NCI-H1417 treated with DMSO at 0.1 percent for 48 hours (cell line): Measurements from ENCODE around the gene CHST13.

Source experiments
- DNase-seq: peaks from one replicate; lab custom pipeline; 2025; lab: John Stamatoyannopoulos, UW

Gene CHST13

GRCh38 chr3:126540951-126541627 is 17.1 kb downstream of the CHST13 start:
- DNase-seq = no peak

DNA sequence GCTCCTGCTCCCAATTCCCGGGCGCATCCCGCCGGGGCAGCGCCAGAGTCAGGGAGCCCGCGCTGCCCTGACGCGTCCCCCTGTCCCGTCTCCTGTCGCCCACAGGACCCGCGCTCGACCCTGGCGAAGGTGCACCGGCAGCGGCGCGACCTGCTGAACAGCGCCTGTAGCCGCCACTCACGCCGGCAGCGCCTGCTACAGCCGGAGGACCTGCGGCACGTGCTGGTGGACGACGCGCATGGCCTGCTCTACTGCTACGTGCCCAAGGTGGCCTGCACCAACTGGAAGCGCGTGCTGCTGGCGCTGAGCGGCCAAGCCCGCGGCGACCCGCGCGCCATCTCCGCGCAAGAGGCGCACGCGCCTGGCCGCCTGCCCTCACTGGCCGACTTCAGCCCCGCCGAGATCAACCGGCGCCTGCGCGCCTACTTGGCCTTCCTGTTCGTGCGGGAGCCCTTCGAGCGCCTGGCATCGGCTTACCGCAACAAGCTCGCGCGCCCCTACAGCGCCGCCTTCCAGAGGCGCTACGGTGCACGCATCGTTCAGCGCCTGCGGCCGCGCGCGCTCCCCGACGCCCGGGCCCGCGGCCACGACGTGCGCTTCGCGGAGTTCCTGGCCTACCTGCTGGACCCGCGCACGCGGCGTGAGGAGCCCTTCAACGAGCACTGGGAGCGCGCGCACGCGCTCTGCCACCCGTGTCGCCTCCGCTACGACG is 17.8 kb downstream of the CHST13 start:
- no peak for DNase-seq

GRCh38 chr3:126542340-126543241 is 18.6 kb downstream of the CHST13 start:
- DNase-seq = no peak

DNA sequence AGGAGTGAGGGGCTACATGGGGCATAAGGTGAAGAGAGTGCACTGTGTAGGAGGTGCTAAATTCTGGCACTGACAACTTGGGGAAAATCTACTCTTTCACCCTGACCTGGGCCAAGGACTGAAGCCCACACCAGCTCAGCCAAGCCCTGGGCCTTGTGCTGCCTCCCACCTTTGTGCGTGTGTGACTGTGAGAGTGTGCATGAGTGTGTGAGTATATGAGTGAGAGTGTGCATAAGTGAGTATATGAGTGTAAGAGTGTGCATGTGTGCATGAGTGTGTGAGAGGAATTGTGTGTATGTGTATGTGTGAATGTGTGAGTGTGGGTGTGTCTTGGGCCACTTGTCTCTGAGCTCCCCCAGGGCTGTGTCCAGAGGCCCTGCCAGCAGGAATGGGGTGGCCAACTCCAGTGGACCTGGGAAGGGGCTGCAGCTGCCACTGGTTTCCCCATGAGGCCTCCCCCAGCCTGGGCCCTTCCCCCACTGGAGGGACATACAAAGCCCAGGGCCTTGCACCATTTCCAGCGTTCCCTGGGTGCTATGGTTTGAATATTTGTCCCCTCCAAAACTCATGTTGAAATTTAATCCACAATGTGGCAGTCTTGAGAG is 19.6 kb downstream of the CHST13 start:
- DNase-seq = no peak

- no peak for DNase-seq
Observed at GRCh38 chr3:126544596-126545281, 20.8 kb downstream of the CHST13 start.

DNA sequence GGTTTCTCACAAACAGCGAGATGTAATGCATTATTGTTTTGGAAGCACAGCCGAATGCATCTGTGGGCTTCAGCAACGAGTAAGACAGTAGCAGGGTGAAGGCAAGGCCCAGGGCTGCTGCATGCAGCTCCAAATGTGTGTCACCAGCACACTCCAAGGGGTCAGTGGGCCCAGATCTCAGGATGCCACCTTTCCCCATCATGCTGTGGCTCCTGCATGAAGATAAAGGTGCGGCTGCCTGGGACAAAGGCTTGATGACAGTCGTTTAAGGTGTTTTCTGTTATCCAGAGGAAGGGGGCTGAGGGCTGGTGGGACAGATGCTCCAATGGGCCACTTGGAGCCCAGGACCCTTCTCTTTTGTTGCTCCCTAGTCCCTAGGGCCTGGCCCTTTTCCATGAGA is 21.6 kb downstream of the CHST13 start:
- DNase-seq = no peak

DNA sequence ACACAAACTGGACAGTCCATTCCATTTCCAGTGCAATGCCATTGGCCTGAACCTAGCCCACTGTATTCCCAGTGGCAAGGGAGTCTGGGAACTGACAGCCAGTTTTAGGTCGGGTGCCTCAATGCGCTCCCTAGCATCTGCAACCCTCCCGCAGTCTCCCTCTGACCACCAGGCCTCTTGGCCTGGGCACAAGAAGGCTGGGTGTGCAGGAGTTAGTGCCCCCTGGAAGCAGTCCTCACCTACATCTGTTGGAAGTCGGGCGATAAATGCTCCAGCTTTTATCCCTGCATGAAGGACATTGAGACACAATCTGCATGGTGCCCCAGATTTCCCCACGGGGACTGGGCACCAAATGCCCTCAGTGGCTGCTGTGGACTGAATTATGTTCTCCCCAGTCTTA is 22.1 kb downstream of the CHST13 start:
- DNase-seq = no peak

DNA sequence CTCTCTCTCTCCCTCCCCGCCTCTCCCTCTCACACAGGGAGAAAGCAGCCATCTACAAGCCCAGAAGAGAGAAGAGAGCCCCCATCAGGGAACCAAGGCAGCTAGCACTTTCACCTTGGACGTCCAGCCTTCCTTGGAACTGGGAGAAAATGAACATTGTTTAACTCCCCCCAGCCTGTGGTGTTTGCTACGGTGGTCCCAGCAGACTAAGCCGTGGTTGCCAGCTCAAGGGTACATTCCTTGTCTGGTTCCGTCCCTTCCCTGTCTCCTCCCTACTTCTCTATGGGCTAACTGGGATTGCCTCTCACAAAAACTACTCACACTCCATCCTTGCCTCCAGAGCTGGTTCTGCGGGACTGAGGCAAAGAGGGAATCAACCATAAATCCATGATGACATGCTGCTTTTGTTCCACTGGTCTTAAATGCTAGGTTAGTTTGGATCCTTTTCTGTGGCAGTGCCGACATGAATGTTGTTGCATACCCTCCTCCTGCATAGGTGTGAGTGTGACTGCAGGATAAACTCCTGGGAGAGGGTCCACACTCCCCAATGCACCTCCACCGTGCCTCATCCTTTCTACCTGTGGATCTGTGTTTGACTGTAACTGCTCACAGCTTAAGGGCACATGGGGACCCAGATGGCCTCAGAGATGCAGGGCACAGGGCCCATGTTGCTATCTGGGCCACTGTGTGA is 22.7 kb downstream of the CHST13 start:
- DNase-seq = no peak

DNA sequence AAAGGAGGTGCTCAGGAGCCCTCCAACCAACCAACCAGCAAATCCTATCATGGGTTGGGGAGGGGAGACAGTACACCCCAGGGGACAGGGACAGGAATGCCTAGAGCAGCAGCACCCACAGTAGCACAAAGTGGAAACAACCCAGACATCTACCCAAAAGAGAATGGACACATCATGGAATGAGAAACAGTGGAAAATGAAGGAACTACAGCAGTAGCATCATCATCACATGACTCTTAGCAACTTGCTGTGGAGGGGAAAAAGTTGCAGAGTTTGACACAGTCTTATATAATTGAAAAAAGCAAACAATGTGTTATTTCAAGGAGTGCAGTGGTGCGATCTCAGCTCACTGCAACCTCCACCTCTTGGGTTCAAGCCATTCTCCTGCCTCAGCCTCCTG is 23.8 kb downstream of the CHST13 start:
- no peak for DNase-seq

DNA sequence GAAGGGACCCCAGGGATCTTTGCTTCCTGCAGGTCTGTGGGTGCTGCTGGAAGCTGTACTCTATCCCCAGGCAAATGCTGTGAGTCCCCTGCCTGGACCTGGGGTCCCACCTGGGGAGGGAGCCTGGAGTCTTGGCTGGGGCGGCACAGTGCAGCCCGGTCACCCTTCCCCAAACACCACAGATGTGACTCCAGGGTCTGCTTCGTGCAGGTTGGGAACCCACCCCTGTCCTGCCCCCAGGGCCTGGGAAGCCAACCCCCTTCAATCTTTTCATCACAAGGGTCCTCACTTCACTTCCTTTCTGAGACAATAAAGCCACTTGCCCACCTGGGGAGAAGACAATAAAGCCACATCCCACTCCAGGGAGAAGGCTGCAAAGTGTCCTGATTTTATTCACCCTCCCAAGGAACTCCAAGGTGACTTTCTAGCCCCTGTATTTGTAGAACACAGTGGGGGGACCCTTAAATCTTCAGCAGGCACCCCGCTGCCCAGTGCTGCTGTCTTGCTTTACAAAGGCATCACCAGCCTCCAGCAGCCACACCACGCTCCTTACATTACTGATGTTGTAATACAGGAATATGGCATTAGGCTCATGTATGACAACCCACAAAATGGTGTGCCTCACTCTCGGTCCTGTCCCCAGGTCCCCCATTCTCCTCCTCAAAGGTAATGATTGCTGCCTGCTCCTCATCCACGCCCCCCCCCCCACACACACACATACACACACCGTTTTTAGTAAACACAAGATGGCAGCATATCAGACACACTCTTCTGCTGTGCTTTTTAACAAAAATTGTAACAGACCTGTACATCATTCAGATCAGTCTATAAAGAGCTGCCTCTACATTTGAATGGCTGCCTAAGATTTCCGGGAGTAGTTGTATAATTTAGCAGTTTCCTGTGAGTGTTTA is 24.9 kb downstream of the CHST13 start:
- no peak for DNase-seq

GRCh38 chr3:126549861-126550487 is 26.0 kb downstream of the CHST13 start:
- no peak for DNase-seq

- DNase-seq = no peak
Observed at GRCh38 chr3:126550488-126551051, 26.6 kb downstream of the CHST13 start.

- DNase-seq = no peak
Observed at GRCh38 chr3:126551121-126551838, 27.3 kb downstream of the CHST13 start.

DNA sequence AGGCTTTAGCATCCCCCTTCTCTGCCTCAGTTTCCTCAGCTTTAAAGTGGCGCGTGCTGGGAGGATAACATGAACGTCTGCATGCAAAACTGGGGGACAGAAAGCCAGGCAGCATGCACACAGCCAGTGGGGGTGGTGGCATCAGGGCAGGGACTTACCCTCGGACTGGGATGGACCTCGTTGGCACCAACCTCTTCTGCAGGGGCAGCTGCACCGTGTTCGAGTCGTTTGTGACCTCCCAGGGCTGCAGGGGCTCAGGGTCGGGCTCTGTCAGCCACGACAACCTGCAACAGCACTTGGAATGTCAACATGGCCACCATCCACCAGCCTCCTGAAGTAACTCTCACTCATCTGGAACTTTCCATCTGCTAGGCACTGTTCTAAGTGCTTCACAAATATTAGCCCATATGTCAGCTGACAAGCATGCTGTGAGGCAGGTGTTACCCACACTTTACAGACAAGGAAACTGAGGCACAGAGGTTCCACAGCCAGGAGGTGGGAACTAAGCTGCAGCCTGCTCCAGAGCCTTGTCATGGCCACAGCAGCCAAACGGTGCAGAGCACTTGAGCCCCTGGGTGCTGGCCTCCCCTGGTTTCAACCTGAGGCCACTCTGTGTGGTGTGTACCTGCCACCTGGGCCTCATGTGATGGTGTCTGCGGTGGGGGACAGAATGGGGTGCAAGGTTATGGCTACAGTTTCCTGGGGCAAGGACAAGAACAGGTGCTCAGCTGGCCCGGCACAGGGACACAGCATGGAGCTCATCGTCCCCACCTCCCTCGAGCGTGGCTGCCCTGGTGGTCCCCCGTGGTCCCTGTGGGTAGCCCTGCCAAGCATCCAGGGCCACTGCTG is 28.1 kb downstream of the CHST13 start:
- no peak for DNase-seq

DNA sequence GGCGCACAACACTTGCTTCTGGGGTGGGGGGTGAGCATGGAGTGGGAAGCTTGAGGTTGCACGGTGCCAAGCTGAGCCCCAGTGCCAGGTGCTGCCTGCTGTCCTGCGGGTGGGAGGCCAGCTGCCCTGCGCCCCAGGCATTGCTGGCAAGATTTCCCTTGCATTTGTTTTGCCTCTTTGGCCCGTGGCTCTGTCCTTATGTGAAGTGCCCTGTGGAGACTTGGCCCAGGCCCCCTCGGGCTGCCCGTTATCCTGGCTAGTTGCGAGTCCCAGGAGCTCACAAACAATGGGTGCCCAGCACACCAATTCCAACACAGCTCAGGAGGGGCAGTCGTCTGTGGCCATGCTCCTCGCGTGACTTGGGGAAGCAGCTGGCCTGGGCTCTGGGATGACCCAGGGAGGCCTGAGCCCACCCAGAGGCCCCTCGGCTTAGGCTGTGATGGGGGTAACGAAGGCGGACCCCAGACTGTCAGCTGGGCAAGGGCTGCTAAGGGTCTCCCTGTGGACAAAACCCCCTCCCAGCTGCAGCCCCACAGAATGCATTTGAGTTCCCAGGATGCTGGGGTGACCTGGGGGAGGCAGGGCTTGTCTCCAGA is 28.8 kb downstream of the CHST13 start:
- DNase-seq = no peak

DNA sequence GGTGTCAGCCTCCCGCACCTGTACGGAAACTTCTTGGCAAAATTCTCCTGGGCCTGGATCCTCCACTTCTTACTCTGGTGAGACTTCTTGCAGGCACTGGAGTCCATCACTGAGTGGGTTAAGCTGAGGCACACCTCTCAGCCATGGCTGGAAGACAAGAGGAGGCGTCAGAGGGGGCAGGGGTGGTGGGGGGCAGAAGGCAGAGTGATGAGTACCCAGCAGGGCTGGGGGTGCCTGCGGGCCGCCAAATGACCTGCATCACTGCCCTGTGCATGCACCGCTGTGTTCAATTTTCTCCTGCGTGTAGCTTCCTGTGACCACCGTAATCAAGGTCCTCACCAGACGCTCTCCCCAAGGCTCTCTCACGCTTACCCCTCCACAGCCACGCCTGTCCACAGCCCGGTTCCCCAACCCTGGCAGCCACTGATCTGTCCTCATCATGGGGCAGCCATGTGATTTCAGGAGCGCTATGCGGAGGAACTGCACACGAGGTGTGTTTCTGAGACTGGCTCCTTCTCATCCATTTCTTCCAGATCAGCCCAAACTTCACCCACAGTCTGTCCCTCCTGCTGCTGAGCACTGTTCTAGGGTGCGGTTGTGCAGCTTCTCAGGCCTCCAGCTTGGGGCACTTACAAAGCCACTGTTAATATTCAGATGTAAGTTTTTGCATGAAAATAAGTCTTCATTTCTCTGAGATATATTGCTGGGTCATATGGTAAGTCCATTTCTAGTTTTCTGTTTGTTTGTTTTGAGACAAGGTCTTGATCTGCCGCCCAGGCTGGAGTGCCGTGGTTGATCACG is 29.5 kb downstream of the CHST13 start:
- no peak for DNase-seq
